Stomach (tissue), 4 donors: ENCODE data around the gene STXBP6.

ENCODE experiments used
- POLR2AphosphoS5 ChIP-seq, 3 donors: sonication (generic); formaldehyde crosslinking; IDR thresholded peaks; one replicate each; pipeline ENCODE4 v1.6.1; 2016; ENCODE audit warnings: antibody characterized with exemption in 3 of 3
- TF ChIP-seq, protein P1 (sequence below), 7 experiments: fragments of 450-650 bp in 4 of 7; fragments of 200-600 bp in 3 of 7; sonication (generic) in 3 of 7; IDR thresholded peaks; one replicate each; pipeline ENCODE4 v1.5.1; 2016 to 2019; ENCODE audit warnings: antibody characterized with exemption in 7 of 7, control low read depth in 2 of 7, mild to moderate bottlenecking in 1 of 7

DNA sequence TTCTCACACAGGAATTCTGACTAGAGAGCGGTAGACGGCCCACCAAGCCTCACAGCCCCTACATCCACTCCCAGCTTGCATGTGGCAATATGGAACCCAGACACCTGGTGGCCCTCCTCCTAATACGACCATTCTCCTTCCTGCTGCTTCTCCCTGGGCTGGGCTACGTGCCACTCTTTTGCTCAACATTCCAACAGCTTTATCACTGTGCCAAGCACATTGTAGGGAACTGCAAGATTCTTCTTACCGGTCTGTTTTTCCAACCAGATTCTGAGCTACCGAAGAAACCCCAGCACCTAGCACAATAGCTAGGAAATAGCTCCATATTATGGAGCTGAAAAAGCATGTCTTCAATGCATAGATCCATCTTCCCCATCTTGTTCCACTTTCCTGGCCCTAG is 58.1 kb downstream of the STXBP6 start:
- TF ChIP-seq, protein P1, sequence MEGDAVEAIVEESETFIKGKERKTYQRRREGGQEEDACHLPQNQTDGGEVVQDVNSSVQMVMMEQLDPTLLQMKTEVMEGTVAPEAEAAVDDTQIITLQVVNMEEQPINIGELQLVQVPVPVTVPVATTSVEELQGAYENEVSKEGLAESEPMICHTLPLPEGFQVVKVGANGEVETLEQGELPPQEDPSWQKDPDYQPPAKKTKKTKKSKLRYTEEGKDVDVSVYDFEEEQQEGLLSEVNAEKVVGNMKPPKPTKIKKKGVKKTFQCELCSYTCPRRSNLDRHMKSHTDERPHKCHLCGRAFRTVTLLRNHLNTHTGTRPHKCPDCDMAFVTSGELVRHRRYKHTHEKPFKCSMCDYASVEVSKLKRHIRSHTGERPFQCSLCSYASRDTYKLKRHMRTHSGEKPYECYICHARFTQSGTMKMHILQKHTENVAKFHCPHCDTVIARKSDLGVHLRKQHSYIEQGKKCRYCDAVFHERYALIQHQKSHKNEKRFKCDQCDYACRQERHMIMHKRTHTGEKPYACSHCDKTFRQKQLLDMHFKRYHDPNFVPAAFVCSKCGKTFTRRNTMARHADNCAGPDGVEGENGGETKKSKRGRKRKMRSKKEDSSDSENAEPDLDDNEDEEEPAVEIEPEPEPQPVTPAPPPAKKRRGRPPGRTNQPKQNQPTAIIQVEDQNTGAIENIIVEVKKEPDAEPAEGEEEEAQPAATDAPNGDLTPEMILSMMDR (IDR thresholded peaks at IDR 0.05): no peak
- TF ChIP-seq POLR2AphosphoS5 (IDR thresholded peaks at IDR 0.05): no peak
